ENCODE results near the gene DNAH17.

DNAH17 gene

DNA sequence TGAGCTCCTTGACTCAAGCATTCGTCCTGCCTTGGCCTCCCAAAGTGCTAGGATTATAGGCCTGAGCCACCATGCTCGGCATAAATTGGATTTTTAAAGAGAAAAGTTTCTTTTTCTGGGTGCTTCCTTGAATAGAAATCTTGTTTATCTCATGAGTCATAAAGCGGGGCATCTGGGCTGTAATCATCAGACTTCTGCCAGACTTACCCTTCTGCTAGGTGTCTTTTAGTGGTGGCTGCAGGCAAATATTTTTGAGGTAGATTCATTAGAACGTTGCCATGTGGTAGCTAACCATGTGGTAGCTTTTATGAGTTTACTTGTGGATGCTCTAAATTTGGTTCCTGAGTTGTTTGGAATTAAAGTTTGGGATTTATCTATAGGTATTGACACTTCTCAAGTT lies 185.4 kb downstream of the DNAH17 start:
- no peak for DNase-seq (ENCODE audit: low read depth, low spot score)

DNA sequence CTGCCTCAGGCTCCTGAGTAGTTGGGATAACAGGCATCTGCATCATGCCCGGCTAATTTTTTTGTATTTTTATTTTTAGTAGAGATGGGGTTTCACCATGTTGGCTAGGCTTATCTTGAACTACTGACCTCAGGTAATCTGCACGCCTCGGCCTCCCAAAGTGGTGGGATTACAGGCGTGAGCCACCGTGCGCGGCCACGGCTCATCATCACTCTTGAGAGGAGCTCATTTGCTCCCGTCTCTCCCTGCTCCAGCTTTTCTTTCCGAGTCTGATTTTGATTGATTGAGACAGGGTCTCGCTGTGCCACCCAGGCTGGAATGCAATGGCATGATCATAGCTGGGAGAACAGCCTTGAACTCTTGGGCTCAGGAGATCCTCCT lies 186.2 kb downstream of the DNAH17 start:
- DNase-seq (ENCODE audit: low read depth, low spot score): no peak

DNA sequence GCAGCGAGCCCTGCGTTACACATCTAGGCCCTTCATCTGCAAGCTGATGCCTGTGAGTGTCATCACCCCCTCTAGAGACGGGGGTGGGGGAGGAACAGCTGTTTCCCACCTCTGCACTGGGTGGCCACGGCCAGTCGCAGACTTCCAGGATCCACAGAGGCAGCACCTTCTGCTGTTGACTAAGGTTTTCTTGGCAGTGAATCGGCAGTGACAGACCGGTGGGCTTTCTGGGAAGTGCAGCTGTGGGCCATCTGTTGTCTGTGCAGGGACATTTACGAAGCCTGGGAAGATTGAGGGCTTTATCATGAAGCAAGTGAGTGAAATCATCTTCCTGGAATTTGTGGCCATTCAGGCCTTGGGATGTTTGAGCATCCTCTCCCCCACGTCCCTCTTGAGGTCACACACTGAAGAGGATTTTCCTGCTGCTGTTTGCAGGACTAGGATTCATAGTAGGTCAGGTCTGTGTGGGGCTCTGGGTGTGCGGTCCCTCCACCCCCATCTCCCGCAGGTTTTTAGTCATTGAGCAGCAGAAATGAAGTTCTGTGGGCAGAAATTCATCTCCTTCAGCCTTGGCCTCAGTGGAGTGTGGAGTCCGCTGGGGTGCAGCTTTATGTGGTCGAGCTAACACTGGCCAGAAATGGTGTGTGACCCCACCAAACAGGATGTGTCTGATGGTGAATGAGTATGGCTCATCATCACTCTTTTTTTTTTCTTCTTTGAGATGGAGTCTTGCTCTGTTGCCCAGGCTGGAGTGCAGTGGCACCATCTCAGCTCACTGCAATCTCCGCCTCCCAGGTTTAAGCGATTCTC lies 186.8 kb downstream of the DNAH17 start:
- no peak for DNase-seq (ENCODE audit: low read depth, low spot score)

DNA sequence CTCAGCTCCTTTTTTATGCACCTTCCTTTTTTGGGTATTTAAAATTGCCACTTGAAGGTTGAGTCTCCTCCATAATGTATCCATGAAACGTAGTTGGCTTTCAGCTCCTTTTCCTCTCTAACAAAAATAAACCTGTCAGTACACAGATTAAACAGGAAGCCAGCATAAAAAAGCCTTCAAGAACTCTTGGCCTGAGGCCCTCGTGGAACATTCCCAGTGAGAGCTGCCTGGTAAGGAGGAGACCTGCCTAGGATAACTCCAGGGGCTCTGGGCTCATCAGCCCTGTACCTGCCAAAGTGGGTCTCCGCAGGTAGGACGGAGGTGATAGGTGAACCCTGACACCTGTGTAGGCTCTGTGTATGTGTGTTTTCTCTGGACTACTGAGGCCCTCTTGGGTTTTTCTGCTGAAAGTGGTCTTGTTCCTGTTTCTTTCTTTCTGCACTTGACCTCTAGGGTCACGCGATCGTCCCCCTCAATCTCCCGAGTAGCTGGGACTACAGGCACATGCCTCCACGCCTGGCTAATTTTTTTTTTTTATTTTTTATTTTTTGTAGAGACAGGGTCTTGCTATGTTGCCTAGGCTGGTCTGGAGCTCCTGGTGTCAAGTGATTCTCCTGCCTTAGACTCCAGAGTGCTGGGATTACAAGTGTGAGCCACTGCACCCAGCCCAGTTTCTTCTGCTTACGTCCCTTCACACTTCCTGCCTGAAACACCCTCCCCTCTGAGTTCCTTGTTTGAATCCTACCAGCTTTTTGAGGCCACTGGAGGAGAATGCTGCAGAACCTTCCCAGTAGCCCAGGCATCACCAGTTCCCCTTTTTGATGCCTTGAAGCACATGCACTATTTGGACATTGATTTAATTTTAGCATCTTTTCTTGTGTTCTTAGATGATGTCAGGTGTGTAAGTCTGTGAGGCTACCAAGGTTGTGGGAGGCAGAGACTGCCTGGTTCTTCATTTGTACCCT lies 188.9 kb downstream of the DNAH17 start:
- no peak for DNase-seq (ENCODE audit: low read depth, low spot score)

DNA sequence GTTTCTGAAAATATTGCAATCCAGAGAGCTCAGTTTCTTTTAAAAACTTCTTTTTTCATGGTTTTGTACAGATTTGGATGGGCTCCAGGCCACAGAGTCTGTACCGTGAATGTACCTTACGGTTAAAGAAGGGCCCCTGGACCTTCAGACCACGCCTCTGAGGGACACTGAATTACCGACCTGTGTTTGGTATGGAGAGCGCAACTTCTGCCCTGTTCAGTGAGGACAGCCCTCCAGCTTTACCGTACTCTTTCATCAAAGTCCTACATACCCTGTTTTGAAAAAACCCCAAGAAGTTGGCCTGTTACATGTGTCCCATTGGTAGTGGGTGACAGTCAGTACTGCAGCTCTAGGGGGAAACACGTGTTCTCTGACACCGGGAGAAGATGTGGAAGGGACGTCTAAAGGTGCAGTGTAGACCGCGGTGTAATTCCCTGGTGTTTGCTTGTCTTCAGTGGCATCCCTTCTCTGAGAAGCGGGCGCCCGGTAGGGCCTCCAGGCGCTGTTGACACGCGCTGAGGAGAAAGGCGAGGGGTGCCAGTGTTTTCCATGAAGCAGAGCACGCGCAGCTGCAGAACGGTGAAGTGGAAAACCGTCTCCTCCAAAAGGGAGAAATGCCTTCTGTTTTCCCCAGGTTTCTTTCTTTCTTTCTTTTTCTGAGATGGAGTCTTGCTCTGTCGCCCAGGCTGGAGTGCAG lies 192.6 kb downstream of the DNAH17 start:
- no peak for DNase-seq (ENCODE audit: low read depth, low spot score)

DNA sequence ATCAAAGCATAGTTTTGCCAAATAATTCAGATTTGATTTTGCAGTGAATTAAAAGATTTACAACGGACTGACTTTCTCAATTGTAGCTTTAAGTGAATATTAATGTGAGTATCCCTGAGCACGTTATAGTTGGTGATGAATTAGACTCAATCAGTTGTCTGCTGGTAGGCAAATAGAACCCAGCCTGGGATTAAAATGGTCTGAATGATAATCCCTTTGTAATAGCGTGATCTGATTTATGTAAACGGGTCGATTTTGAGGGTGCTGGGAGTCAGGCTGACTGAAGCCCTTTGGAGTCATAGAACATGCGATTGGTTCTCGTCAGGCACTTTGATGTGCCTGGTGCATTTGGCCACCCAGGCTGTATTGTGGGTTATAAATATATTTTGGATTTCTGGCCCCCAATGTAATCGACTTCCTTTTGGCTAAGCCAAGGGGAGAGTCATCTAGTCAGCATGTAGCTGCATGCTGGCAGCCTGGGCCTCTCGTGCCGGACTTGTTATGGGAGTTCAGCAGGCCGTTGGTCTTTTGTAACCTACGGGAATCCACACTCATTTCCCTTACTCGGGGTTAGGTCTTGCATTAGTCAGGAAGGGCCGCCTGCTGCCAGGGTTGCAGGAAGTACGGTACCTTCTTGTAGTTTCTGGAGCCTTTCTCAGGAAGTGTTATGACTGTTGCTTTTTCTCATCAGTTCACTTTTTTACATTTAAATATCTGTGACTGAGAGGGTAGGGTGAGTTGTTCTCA lies 193.3 kb downstream of the DNAH17 start:
- DNase-seq (ENCODE audit: low read depth, low spot score): peak; percentile 97

DNA sequence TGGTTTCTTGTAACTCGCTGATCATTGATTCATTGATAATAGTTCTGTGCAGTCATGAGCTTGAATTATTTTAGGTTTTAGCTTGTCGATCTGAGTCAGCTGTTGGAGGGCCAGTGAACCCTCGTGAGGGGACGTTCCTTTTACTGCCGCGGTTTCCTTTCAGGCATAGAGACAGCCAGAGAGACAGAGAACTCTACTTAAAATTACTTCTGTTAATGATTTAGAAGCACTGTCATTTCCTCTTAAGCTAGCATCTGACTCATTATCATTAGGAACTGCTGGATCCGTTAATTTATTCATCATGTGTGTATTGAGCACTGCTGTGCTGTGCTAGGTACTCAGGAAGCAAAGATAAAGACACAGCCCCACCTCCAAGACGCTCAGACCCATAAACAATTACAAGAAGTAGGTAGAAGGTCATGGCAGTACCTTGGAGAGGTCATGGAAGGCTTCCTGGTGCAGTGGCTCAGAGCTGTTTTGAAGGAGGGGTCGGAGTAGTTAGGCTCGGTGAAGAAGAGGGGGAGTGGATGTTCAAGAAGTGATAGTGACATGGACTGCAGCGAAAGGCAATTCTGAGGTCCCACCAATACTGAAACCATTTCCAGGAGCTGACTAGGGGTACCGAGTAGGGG lies 195.5 kb downstream of the DNAH17 start:
- no peak for DNase-seq (ENCODE audit: low read depth, low spot score)

DNA sequence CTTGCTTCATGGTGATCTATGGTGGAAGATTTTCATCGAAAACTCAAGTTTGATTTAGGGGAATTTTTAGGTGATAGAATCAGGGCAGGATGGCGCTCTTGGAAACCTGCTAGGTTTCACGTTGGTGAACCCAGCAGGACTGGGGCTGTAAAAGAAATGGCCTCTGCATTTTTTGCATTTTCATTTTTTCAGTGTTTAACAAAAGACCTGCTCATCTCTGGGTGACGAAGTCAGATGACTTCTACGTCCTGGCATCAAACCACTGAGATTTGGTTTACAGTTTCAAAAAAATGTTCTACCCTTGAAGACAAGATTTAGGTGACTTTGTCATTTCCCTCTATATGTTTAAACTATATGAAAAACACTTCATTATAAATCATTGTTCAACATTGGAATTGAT lies 196.8 kb downstream of the DNAH17 start:
- DNase-seq (ENCODE audit: low read depth, low spot score): no peak

DNA sequence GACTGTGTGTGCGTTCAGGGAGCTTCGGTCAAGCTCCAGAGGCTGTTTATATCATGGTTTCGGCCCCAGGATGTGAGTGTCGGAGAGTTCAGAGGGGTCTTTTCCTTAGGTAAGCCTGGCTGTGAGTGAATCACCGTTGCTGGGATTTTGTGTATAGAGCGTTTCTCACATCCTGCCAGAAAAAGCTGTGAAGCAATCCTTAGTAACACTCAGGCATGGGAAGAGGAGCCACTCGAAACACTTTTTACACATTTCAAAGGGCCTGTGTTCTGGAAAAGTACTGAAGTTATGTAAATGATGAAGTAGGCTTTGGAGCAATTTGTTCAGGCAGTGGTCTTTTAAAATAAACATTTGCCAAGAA lies 198.1 kb downstream of the DNAH17 start:
- DNase-seq (ENCODE audit: low read depth, low spot score): no peak

DNA sequence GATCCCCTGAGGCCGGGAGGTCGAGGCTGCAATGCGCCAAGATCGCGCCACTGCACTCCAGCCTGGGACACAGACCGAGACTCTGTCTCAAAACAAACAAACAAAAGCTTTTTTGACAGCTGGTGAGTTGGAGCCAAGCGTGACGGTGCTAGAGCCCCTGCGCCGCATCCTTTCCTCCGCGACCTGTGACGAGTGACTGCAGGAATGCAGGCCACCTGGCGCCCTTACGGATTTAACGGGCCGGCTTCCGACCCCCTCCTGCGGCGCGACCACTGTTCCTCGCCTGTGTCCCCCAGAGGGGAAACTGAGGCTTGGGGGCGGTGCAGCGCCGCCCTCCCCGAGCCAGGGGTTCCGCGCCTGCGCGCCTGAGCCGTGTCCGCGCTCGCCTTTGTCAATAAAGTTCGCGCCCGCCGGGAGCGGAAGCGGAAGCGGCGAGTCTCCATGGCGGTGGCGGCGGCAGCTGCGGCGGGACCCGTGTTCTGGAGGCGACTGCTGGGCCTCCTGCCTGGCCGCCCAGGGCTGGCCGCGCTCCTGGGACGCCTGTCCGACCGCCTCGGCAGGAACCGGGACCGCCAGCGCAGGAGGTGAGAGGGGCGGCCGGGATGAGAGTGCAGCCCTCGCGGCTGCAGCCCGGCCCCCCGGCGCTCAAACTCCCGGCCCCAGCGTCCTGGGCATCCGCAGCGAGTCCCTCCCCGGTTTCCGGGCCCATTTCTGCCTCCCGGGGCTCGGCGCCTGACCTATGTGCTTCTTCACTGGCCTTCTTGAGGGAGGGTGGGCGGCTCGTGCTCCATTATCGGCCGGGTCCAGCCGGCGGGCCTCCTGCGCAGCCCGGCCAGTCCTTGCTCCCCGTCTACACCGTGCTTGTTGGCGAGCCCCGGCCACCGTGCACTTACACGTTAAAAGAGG lies 198.7 kb downstream of the DNAH17 start, which contains the start of gene PGS1:
Gene PGS1, plus strand, starts transcription at position 425 of the 906 bp plus-strand sequence. Its CDS starts 17 bp downstream, at position 442.
- DNase-seq (ENCODE audit: low read depth, low spot score): no peak

DNA sequence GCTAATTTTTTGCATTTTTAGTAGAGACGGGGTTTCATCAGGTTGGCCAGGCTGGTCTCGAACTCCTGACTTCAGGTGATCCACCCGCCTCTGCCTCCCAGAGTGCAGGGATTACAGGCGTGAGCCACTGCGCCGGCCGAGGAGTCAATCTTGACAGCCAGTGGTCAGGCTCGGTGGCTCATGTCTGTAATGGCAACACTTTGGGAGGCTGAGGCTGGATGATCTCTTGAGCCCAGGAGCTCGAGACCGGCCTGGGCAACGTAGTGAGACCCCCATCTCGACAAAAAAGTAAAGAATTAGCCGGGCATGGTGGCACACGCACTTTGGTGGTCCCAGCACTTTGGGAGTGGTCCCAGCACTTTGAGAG lies 199.4 kb downstream of the DNAH17 start:
- no peak for DNase-seq (ENCODE audit: low read depth, low spot score)

DNA sequence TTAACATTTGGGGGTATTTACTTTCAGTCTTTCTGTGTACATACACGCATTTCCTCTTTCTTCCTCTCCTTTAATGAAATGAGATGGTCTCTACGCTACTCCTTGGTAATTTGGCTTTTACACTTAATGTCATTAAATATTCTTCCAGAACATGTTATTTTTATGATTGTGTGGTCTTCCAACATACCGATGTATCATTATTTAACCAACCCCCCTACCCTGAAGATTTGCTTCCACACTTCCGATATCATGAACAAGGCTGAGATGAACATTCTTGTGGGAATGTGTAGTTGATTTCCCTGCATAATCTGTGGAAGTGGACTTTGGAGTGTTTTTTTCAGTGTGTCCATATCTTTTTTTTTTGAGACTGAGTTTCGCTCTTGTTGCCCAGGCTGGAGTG lies 201.0 kb downstream of the DNAH17 start:
- DNase-seq (ENCODE audit: low read depth, low spot score): no peak

DNA sequence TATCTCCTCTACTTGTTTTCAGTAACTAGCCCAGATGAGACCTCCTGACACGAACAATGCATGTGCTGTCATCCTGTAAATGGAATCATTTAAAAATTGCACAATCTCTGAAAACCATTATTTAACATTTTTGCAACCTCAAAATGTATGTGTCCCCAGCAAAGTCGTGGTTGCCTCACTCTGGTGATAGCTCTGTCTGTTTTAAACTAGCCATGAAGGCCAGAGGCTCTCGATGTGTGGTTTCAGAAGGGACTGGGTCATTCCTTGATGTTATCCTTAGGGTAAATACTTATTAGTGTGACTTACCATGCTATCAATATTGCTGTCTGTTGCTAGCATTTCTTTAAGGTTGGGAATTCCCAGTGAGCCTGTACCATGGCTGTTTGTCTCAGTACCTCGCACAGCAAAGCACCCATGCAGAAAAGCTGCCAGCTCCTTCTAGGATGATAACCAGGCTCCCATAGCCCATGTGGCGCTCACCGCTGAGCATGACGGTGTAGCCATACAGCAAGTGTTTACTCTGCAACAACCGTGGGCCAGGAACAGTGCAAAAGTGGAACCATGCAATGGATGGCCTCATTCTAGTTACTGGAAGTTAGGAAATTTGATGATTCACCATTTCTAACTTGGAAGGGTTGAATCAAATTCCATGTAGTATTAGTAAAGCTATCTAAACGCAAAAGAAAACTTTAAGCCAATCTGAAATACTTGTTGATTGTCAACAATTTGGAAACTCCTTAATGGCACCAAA lies 201.6 kb downstream of the DNAH17 start:
- no peak for DNase-seq (ENCODE audit: low read depth, low spot score)

DNA sequence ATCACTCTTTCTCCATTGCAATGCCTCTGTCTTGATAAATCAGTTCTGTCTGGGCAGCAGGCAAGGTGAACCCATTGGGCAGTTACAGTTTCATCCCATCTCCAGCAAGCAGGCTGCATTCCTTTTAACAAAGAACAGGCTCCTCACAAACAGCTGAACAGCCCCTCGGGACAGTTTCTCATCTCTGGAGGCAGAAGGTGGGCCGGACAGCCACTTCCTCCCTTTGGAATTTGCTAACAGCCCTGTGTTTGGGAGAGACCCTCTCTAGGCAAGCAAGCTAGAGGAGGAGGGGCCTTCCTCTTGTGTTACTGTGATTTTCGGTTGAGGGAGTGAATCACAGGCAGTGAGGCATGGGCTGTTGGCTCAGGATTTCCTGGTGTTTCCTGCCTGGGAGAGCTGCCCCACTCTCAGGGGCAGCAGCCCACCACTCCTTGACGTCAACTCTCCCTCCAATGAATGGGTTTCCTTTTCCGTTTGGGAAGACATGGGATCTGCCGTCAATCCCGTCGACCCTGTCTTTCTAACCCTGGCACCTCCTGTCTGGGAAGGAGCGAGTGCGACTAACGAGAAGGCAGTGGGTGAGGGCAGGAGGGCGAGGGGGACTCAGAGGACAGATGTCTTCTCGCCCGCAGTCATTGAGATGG lies 202.4 kb downstream of the DNAH17 start:
- DNase-seq (ENCODE audit: low read depth, low spot score): no peak

DNA sequence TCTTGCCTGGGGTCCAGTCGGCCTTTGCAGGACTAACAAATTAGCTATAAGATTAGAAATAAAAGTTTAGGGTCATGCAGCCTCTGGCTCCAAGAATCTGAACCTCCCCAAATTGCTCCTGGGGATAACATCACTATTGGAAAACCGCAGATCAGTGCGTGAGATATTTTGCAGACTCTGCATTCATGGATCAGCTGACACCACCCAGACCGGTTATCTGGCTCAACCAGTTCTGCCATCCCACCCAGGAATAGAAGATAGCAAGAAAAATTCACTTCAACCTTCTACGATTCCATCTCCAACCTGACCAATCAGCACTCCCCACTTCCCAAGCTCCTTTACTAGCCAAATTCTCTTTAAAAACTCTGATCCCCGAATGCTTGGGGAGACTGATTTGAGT lies 203.0 kb downstream of the DNAH17 start:
- no peak for DNase-seq (ENCODE audit: low read depth, low spot score)
